Naive thymus-derived CD4-positive, alpha-beta T cell (primary cell): ENCODE results near the gene NPBWR2. TPM values are rescaled to one million over a fixed set of nuclear protein-coding genes. Genes with fewer than 3 reads are reported as not detected.
A peak's percentile ranks its signal among the peaks of the same experiment; 100 is the strongest.

Experiments used
- ATAC-seq: fragments of 150-1000 bp; cut with Tn5 transposase; 2 replicates; pipeline ENCODE4 v1.10.0; 2021; ENCODE audit warnings: mild to moderate bottlenecking, moderate library complexity
- CTCF ChIA-PET: fragments of 350-600 bp; sonication (Branson Sonifier 250); formaldehyde crosslinking; loops from one replicate; lab custom pipeline; 2021; ENCODE audit warnings: antibody characterized with exemption; lab: Charles Lee
- POLR2A ChIA-PET: fragments of 350-600 bp; sonication (Branson Sonifier 250); formaldehyde crosslinking; loops from one replicate; lab custom pipeline; 2021; ENCODE audit warnings: antibody characterized with exemption, inconsistent platforms; lab: Charles Lee
- DNase-seq, 9 donors: peaks; one replicate each; pipeline versions ENCODE4 v3.0.0 to v3.0.0-alpha.2; 2020 to 2022; ENCODE audit warnings: mixed read lengths in 1 of 9
- H3K27ac ChIP-seq: one replicate; pipeline ENCODE4 v1.7.0; 2013; ENCODE audit warnings: mild to moderate bottlenecking, low read depth, low read length, moderate library complexity
- H3K27me3 ChIP-seq, 2 donors: one replicate each; pipeline ENCODE4 v1.7.0; 2013; ENCODE audit warnings: low read length in 2 of 2, mild to moderate bottlenecking in 2 of 2, moderate library complexity in 2 of 2; ENCODE audit not compliant: control insufficient read depth in 2 of 2, insufficient read depth in 2 of 2
- H3K36me3 ChIP-seq, 3 experiments: 1 replicate in 2 of 3; 2 replicates in 1 of 3; pipeline ENCODE4 v1.7.0; 2013; ENCODE audit warnings: low read length in 3 of 3, mild to moderate bottlenecking in 3 of 3, moderate library complexity in 1 of 3; ENCODE audit not compliant: insufficient read depth in 3 of 3, control insufficient read depth in 2 of 3
- H3K4me1 ChIP-seq, 2 donors: one replicate each; pipeline ENCODE4 v1.7.0; 2013; ENCODE audit warnings: low read length in 2 of 2, mild to moderate bottlenecking in 2 of 2, moderate library complexity in 1 of 2; ENCODE audit not compliant: control insufficient read depth in 2 of 2, insufficient read depth in 2 of 2
- H3K4me3 ChIP-seq: 2 replicates; pipeline ENCODE4 v1.7.0; 2013; ENCODE audit warnings: mild to moderate bottlenecking, low read length
- H3K9me3 ChIP-seq, 3 experiments: 1 replicate in 2 of 3; 2 replicates in 1 of 3; pipeline ENCODE4 v1.7.0; 2013; ENCODE audit warnings: low read length in 3 of 3; ENCODE audit not compliant: control insufficient read depth in 2 of 3
- H3K27ac Mint-ChIP-seq, 9 donors: one replicate each; pipeline ENCODE4 v1.8.0; 2020 to 2022; ENCODE audit warnings: mixed read lengths in 9 of 9, mild to moderate bottlenecking in 8 of 9, moderate library complexity in 5 of 9, inconsistent platforms in 2 of 9
- H3K27me3 Mint-ChIP-seq, 5 donors: one replicate each; pipeline ENCODE4 v1.8.0; 2021 to 2022; ENCODE audit warnings: mixed read lengths in 5 of 5, mild to moderate bottlenecking in 1 of 5
- H3K36me3 Mint-ChIP-seq, 5 donors: one replicate each; pipeline ENCODE4 v1.8.0; 2020 to 2022; ENCODE audit warnings: mixed read lengths in 5 of 5, mild to moderate bottlenecking in 3 of 5, inconsistent platforms in 1 of 5
- H3K4me1 Mint-ChIP-seq, 7 donors: one replicate each; pipeline ENCODE4 v1.8.0; 2020 to 2022; ENCODE audit warnings: mixed read lengths in 7 of 7, mild to moderate bottlenecking in 3 of 7, inconsistent platforms in 1 of 7
- H3K4me3 Mint-ChIP-seq, 10 donors: one replicate each; pipeline ENCODE4 v1.8.0; 2020 to 2022; ENCODE audit warnings: mild to moderate bottlenecking in 10 of 10, mixed read lengths in 10 of 10, moderate library complexity in 6 of 10, inconsistent platforms in 2 of 10
- H3K9me3 Mint-ChIP-seq, 11 donors: one replicate each; pipeline ENCODE4 v1.8.0; 2020 to 2022; ENCODE audit warnings: mixed read lengths in 11 of 11, mild to moderate bottlenecking in 4 of 11, inconsistent platforms in 1 of 11, moderate library complexity in 1 of 11
- intact Hi-C, 2 donors: fragments of 100-400 bp; cut with micrococcal nuclease; formaldehyde crosslinking; loops; one replicate each; pipeline ENCODE4 v1.15.1; 2023
- polyA plus RNA-seq, 2 donors: library from polyadenylated mRNA; unstranded; fragments of 300-500 nt; fragmentation: Illumina TruSeq; gene quantifications; one replicate each; pipeline ENCODE4 v1.2.3, GENCODE V29; 2021
- total RNA-seq, 6 experiments: library from RNA in 5 of 6; stranded (reverse) in 5 of 6; gene quantifications; 1 replicate in 5 of 6; 2 replicates in 1 of 6; pipeline ENCODE4 v1.2.3 and lab custom pipeline; 2021 to 2026

Gene NPBWR2
- total and polyA plus RNA-seq, 7 experiments from 2014 or later = not detected

DNA sequence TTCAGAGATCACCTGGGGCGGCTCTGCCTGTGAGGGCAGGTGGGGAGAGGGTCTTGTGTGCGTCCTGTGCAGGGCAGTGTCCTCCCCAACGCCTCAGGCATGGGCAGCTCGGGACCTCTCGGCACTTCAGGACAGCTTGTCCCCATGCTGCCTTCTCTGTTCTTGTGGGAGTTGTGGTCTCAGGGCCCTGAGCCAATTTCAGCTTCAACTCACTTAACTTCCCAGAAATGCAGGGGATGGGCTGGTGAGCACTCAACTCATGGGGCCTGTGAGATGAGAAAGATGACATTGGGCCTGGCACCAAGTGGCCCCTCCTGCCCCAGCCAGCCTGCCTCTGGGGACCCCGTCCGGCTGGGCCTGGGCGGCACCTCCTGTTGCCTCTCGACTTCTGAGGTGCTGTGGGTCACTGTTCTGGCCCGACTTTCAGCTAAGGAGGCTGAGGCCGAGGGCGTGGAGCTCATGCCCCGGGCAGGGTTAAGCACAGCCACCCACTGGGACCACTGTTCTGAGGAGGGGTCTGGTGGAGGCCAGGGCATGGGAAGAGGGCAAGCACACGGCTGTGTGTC is 34.8 kb downstream of the NPBWR2 start:
- peaks cover 0 to 45% (median 0%) of the 10 kb centered on the region in 3 experiments for H3K36me3 ChIP-seq
- no peak for ATAC-seq
- POLR2A ChIA-PET = interaction anchor here (0.6 to 0.7 kb wide), 2 partner anchors 29 to 50 kb away, joined by 3 read pairs; no protein-coding TSS in a partner anchor
- Mint-ChIP-seq H3K9me3 (no peaks in the 10 kb centered on the region), H3K27ac (peak overlapping the region in 3 of 9 donors; percentile 8 to 47 (median 9)), H3K36me3 (peaks cover 0 to 8% (median 0%) of the 10 kb centered on the region in 5 donors), H3K4me3 (no peak overlapping the region), H3K27me3 (no peaks in the 10 kb centered on the region), H3K4me1 (peaks cover 0 to 35% (median 11%) of the 10 kb centered on the region in 7 donors)
- no peaks in the 10 kb centered on the region for H3K27me3 ChIP-seq
- H3K4me1 ChIP-seq = peaks cover 12 to 23% of the 10 kb centered on the region in 2 donors
- intact Hi-C loops = no loop called here
- no peak overlapping the region for H3K4me3 ChIP-seq
- no peaks in the 10 kb centered on the region for H3K9me3 ChIP-seq
- DNase-seq = no peak
- CTCF ChIA-PET = interaction anchor here (1.0 kb wide), 1 partner anchor 12 kb away, joined by 5 read pairs; the partner anchor contains the start of gene LKAAEAR1
- no peak overlapping the region for H3K27ac ChIP-seq

DNA sequence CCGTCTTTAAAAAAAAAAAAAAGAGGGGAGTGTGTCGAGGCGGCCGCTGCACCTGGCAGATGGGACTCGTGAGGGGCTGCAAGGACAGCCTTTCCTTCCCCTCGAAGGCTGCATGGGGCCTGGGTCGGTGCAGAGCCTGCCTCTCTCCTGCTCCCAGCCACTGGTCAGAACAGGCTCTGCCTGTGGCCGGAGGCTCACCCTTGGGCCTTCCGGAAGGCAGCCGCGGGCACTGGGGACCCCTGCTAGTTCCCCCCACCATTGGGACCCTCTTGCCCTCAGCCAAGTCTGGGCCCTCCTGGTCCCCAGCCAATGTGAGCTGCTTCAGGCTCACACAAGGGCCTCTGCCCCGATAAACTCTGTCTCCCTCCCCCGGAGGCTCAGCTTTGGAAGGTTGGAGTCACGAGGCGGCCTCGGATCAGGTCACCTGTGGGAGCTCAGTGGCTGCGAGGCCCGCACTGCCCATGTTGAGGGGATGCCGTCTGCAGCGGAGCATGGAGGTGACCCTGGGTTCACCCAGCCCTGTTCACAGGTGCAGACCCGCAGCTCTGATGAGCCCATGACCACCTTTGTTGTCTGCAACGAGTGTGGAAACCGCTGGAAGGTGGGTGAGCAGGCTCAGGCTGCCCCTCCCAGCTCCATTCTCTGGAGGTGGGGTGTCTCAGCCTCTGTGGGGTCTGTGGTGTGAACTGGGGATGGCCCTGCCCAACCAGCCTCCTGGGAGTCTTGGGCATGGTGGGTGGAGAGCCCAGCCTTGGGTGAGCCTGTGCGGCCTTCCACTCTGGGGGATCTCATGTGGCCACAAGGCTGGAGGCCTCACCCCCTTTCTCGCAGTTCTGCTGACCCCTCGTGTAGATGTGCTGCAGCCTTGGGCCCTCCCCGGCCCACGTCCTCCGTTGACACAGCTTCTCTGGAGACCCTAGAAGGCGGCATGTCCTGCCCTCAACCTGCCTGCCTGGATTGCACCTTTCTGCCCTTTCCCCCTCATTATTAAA is 35.7 kb downstream of the NPBWR2 start:
- H3K9me3 ChIP-seq = no peaks in the 10 kb centered on the region
- ChIA-PET CTCF (interaction anchor here (1.0 kb wide), 1 partner anchor 13 kb away, joined by 5 read pairs; the partner anchor contains the start of gene LKAAEAR1), POLR2A (interaction anchor here (0.8 to 1.1 kb wide), 3 partner anchors 9 to 20 kb away, joined by 3 to 4 read pairs (median 3); partner anchors contain the start of gene TCEA2)
- H3K4me3 ChIP-seq = no peak overlapping the region
- H3K27me3 Mint-ChIP-seq = no peaks in the 10 kb centered on the region
- H3K27me3 ChIP-seq = no peaks in the 10 kb centered on the region
- peaks cover 8 to 38% (median 17%) of the 10 kb centered on the region in 7 donors for H3K4me1 Mint-ChIP-seq
- no peak for ATAC-seq
- intact Hi-C loops = no loop called here
- H3K9me3 Mint-ChIP-seq = no peaks in the 10 kb centered on the region
- peaks cover 0 to 45% (median 0%) of the 10 kb centered on the region in 3 experiments for H3K36me3 ChIP-seq
- H3K4me3 Mint-ChIP-seq = no peak overlapping the region
- H3K27ac ChIP-seq = no peak overlapping the region
- peak overlapping the region in 2 of 9 donors; percentile 8 to 47 for H3K27ac Mint-ChIP-seq
- H3K36me3 Mint-ChIP-seq = peaks cover 0 to 8% (median 0%) of the 10 kb centered on the region in 5 donors
- DNase-seq = no peak
- H3K4me1 ChIP-seq = peaks cover 10 to 24% of the 10 kb centered on the region in 2 donors

DNA sequence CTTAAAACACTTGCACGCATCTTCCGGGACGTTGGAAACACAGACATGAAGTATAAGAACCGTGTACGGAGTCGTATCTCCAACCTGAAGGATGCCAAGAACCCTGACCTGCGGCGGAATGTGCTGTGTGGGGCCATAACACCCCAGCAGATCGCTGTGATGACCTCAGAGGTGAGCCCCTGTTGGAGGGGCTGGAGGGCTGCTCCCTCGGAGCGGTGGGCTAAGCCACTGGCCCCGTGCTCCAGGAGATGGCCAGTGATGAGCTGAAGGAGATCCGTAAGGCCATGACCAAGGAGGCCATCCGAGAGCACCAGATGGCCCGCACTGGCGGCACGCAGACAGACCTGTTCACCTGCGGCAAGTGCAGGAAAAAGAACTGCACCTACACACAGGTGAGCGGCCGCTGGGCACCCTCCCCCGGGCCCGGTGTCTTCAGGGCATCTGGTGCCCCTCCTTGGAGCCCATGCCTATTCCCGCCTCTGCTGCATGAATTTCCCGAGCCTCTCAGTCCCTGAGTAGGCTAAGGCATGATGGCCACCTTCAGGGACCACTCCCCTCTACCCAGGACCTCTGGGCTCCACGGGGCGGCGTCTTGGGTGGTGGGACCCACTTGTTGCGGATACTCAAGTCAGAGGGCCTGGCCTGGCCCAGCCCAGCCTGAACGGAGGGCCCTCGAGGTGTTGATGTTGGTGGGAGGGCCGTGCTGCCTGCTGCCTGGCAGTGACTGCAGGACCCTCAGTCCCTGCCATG is 36.9 kb downstream of the NPBWR2 start:
- Histone ChIP-seq H3K36me3 (peaks cover 0 to 35% (median 0%) of the 10 kb centered on the region in 3 experiments), H3K27ac (no peak overlapping the region), H3K4me1 (peaks cover 18 to 30% of the 10 kb centered on the region in 2 donors), H3K27me3 (no peaks in the 10 kb centered on the region), H3K9me3 (no peaks in the 10 kb centered on the region), H3K4me3 (no peak overlapping the region)
- Mint-ChIP-seq H3K4me1 (peaks cover 18 to 41% (median 28%) of the 10 kb centered on the region in 7 donors), H3K27ac (peak overlapping the region in 2 of 9 donors; percentile 48 to 55), H3K9me3 (no peaks in the 10 kb centered on the region), H3K4me3 (no peak overlapping the region), H3K36me3 (peaks cover 0 to 6% (median 0%) of the 10 kb centered on the region in 5 donors), H3K27me3 (no peaks in the 10 kb centered on the region)
- ATAC-seq = no peak
- intact Hi-C loops = no loop called here
- CTCF ChIA-PET = interaction anchor here (1.2 to 1.6 kb wide), 2 partner anchors 13 to 50 kb away, joined by 3 to 5 read pairs; no protein-coding TSS in a partner anchor
- DNase-seq = no peak
- POLR2A ChIA-PET = no interaction called here

DNA sequence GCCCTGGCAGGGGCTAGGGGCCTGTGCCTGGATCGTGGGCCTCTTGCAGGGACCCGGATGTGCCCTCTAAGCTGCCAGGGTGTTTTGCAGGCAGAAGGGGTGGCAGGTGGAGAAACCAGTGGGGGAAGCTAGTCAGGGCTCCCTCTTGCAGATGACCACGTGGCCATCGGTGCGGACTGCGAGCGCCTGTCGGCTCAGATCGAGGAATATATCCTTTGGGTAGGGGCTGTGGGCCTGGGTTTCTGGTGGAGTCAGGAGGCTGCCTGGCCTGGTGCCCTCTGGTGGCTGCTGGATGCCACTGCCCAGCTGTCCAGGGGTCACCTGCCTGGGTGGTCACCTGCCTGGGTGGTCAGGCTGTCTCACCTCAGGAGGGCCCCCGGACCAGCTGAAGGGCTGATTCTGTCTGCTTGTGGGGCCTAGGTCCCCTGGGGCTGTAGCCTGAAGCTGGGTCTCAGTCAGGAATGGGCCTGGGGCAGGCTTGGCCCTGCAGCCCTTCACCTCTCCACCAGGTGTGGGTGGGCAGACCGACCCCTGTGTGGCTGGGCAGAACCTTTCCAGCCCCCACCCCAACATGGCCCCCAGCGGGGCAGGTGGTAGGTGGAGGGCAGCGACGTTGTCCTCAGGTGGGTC is 37.6 kb downstream of the NPBWR2 start:
- POLR2A ChIA-PET = interaction anchor here (1.6 kb wide), 1 partner anchor 10 kb away, joined by 11 read pairs; the partner anchor contains the start of genes OPRL1 and RGS19
- peaks cover 0 to 5% (median 0%) of the 10 kb centered on the region in 5 donors for H3K36me3 Mint-ChIP-seq
- peak overlapping the region; percentile 5 for H3K27ac ChIP-seq
- intact Hi-C loops = loop anchor here in 1 of 2 donors (1.0 to 10.0 kb wide), 4 partner anchors 30 to 535 kb away; partner anchors contain the start of genes ABHD16B, DNAJC5, PTK6 and TPD52L2
- H3K36me3 ChIP-seq = peaks cover 0 to 29% (median 0%) of the 10 kb centered on the region in 3 experiments
- H3K27ac Mint-ChIP-seq = no peak overlapping the region
- H3K27me3 Mint-ChIP-seq = no peaks in the 10 kb centered on the region
- DNase-seq (no peak), ATAC-seq (no peak)
- CTCF ChIA-PET = interaction anchor here (1.2 to 1.6 kb wide), 2 partner anchors 12 to 51 kb away, joined by 3 to 5 read pairs; no protein-coding TSS in a partner anchor
- H3K4me3 Mint-ChIP-seq = no peak overlapping the region
- H3K4me3 ChIP-seq = no peak overlapping the region
- H3K9me3 ChIP-seq = no peaks in the 10 kb centered on the region
- H3K4me1 Mint-ChIP-seq = peaks cover 23 to 44% (median 34%) of the 10 kb centered on the region in 7 donors
- H3K4me1 ChIP-seq = peaks cover 23 to 36% of the 10 kb centered on the region in 2 donors
- H3K9me3 Mint-ChIP-seq = no peaks in the 10 kb centered on the region
- no peaks in the 10 kb centered on the region for H3K27me3 ChIP-seq

DNA sequence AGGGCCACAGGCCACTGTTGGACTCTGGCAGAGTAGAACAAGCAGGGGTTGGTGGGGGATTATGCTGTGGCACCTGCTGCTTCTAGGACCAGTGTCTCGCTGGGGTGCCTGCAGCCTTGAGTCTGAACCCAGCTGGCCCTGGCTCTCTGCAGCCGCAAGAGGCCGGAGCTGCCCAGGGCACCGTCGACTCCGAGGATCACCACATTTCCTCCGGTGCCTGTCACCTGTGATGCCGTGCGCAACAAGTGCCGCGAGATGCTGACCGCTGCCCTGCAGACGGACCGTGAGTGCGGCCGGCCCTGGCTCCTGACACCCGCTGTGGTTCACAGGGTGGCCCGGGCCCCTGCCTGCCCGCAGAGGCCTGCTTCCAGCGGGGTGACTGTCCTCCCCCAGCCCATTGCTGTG is 38.2 kb downstream of the NPBWR2 start:
- Mint-ChIP-seq H3K27ac (peak overlapping the region in 2 of 9 donors; percentile 55 to 59), H3K9me3 (no peaks in the 10 kb centered on the region), H3K27me3 (no peaks in the 10 kb centered on the region), H3K4me3 (no peak overlapping the region), H3K4me1 (peaks cover 24 to 49% (median 37%) of the 10 kb centered on the region in 7 donors), H3K36me3 (peaks cover 0 to 5% (median 0%) of the 10 kb centered on the region in 5 donors)
- Histone ChIP-seq H3K27me3 (no peaks in the 10 kb centered on the region), H3K36me3 (peaks cover 0 to 25% (median 0%) of the 10 kb centered on the region in 3 experiments), H3K4me3 (no peak overlapping the region), H3K9me3 (no peaks in the 10 kb centered on the region), H3K27ac (peak overlapping the region; percentile 5), H3K4me1 (peaks cover 23 to 36% of the 10 kb centered on the region in 2 donors)
- ATAC-seq (no peak), DNase-seq (no peak)
- intact Hi-C loops = loop anchor here in 1 of 2 donors (1.0 to 10.0 kb wide), 4 partner anchors 30 to 534 kb away; partner anchors contain the start of genes ABHD16B, DNAJC5, PTK6 and TPD52L2
- ChIA-PET POLR2A (interaction anchor here (0.8 to 1.6 kb wide), 2 partner anchors 9 to 10 kb away, joined by 4 to 11 read pairs; partner anchors contain the start of genes OPRL1 and RGS19), CTCF (interaction anchor here (1.2 to 1.6 kb wide), 3 partner anchors 10 to 51 kb away, joined by 3 to 5 read pairs (median 4); partner anchors contain the start of genes OPRL1 and RGS19)
